Neural cell (in vitro differentiated cells): Measurements from ENCODE around the gene ZNF317. TPM values are rescaled to one million over a fixed set of nuclear protein-coding genes. Genes with fewer than 3 reads are reported as not detected.

Source experiments
- H2AFZ ChIP-seq: fragments of 200-600, 300-800 bp; sonication (generic), shearing (Covaris generic); 2 replicates; pipeline ENCODE4 v1.6.0; 2014; ENCODE audit warnings: low read depth, mild to moderate bottlenecking, antibody characterized with exemption, low read length, moderate library complexity
- H3F3A ChIP-seq: fragments of 200-600 bp; shearing (Covaris generic); 2 replicates; pipeline ENCODE4 v1.6.1; 2016; ENCODE audit warnings: mild to moderate bottlenecking, moderate library complexity, mixed read lengths, antibody characterized with exemption, low read length; ENCODE audit not compliant: insufficient read depth, poor library complexity, severe bottlenecking
- H3K27ac ChIP-seq: fragments of 200-600, 300-800 bp; sonication (generic), shearing (Covaris generic); 2 replicates; pipeline ENCODE4 v1.5.1; 2014; ENCODE audit warnings: mild to moderate bottlenecking, low read length, moderate library complexity
- H3K27me3 ChIP-seq: fragments of 300-800, 200-600 bp; sonication (generic), shearing (Covaris generic); 2 replicates; pipeline ENCODE4 v1.6.0; 2014; ENCODE audit warnings: mild to moderate bottlenecking, low read depth, low read length, moderate library complexity; ENCODE audit not compliant: insufficient read depth
- H3K36me3 ChIP-seq: fragments of 300-800, 200-600 bp; sonication (generic), shearing (Covaris generic); 2 replicates; pipeline ENCODE4 v1.5.1; 2014; ENCODE audit warnings: mild to moderate bottlenecking, antibody characterized with exemption, low read length, moderate library complexity; ENCODE audit not compliant: insufficient read depth
- H3K4me2 ChIP-seq: fragments of 300-800, 200-600 bp; sonication (generic), shearing (Covaris generic); 2 replicates; pipeline ENCODE4 v1.6.0; 2014; ENCODE audit warnings: mild to moderate bottlenecking, low read length
- H3K4me3 ChIP-seq: fragments of 300-800, 200-600 bp; sonication (generic), shearing (Covaris generic); 2 replicates; pipeline ENCODE4 v1.5.1; 2014; ENCODE audit warnings: mild to moderate bottlenecking, low read length, moderate library complexity
- H3K79me2 ChIP-seq: fragments of 200-600 bp; shearing (Covaris generic); replicated peaks from 2 replicates; pipeline ENCODE4 v1.6.0; 2014; ENCODE audit warnings: mild to moderate bottlenecking, low read length, moderate library complexity; ENCODE audit not compliant: insufficient read depth
- H3K9ac ChIP-seq: fragments of 300-800, 200-600 bp; sonication (generic), shearing (Covaris generic); 2 replicates; pipeline ENCODE4 v1.6.1; 2016; ENCODE audit warnings: mild to moderate bottlenecking, low read length, mixed read lengths
- H3K9me2 ChIP-seq: fragments of 200-600 bp; shearing (Covaris generic); 2 replicates; pipeline ENCODE4 v1.6.1; 2016; ENCODE audit warnings: mild to moderate bottlenecking, low read length, mixed read lengths; ENCODE audit not compliant: insufficient read depth
- H3K9me3 ChIP-seq: fragments of 200-600, 300-800 bp; sonication (generic), shearing (Covaris generic); 2 replicates; pipeline ENCODE4 v1.6.1; 2016; ENCODE audit warnings: mild to moderate bottlenecking, mixed run types, low read length, moderate library complexity, mixed read lengths
- H4K20me1 ChIP-seq: fragments of 200-600 bp; shearing (Covaris generic); 2 replicates; pipeline ENCODE4 v1.6.1; 2016; ENCODE audit warnings: mild to moderate bottlenecking, mixed run types; ENCODE audit not compliant: insufficient read depth
- CTCF ChIP-seq: fragments of 450-650 bp; IDR thresholded peaks from 2 replicates; pipeline ENCODE4 v1.5.1; 2014; ENCODE audit warnings: antibody characterized with exemption, mild to moderate bottlenecking, moderate library complexity; ENCODE audit not compliant: poor library complexity, severe bottlenecking
- EP300 ChIP-seq: fragments of 450-650 bp; conservative IDR thresholded peaks from 2 replicates; pipeline ENCODE4 v1.6.1; 2014; ENCODE audit warnings: antibody characterized with exemption, mild to moderate bottlenecking, moderate library complexity; ENCODE audit not compliant: poor library complexity, severe bottlenecking
- EZH2 ChIP-seq: fragments of 200-600, 300-800 bp; shearing (Covaris generic), sonication (generic); IDR thresholded peaks from 2 replicates; pipeline ENCODE4 v1.6.1; 2014; ENCODE audit warnings: antibody characterized with exemption, low read length, borderline replicate concordance, mild to moderate bottlenecking; ENCODE audit not compliant: insufficient read depth, poor library complexity, severe bottlenecking
- MXI1 ChIP-seq: fragments of 450-650 bp; conservative IDR thresholded peaks from 2 replicates; pipeline ENCODE4 v1.6.1; 2014; ENCODE audit warnings: antibody characterized with exemption, mild to moderate bottlenecking; ENCODE audit not compliant: poor library complexity, severe bottlenecking
- POLR2AphosphoS5 ChIP-seq: IDR thresholded peaks from 2 replicates; pipeline ENCODE4 v1.6.1; 2012
- RAD21 ChIP-seq: fragments of 450-650 bp; conservative IDR thresholded peaks from 2 replicates; pipeline ENCODE4 v1.6.1; 2014; ENCODE audit warnings: antibody characterized with exemption, mild to moderate bottlenecking, moderate library complexity
- REST ChIP-seq: IDR thresholded peaks from 2 replicates; pipeline ENCODE4 v1.6.1; 2012; ENCODE audit warnings: borderline replicate concordance
- SMC3 ChIP-seq: fragments of 450-650 bp; conservative IDR thresholded peaks from 2 replicates; pipeline ENCODE4 v1.6.1; 2014; ENCODE audit warnings: antibody characterized with exemption, mild to moderate bottlenecking, moderate library complexity; ENCODE audit not compliant: poor library complexity
- TAF1 ChIP-seq: IDR thresholded peaks from 2 replicates; pipeline ENCODE4 v1.6.1; 2012; ENCODE audit warnings: low read depth
- polyA plus RNA-seq: library from polyadenylated mRNA; depleted of rRNA; stranded (reverse); fragments of >200 nt; gene quantifications from 2 replicates; pipeline ENCODE4 v1.2.3, GENCODE V29; 2014

Gene ZNF317
- polyA plus RNA-seq, 1 donor from 2014 or later: 14.5 TPM

- H3K4me3 ChIP-seq: no peak overlapping the region
- H3K27ac ChIP-seq: no peak overlapping the region
- H3K36me3 ChIP-seq: peaks cover 12% of the 10 kb centered on the region
- H2AFZ ChIP-seq: no peak overlapping the region
- no peak for TF ChIP-seq REST
- TF ChIP-seq MXI1: no peak
- no peak for TF ChIP-seq POLR2AphosphoS5
- TF ChIP-seq RAD21: no peak
- no peak for TF ChIP-seq EZH2
- TF ChIP-seq SMC3: no peak
- TF ChIP-seq TAF1: no peak
- TF ChIP-seq CTCF: no peak
- no peak for TF ChIP-seq EP300
- H3K9ac ChIP-seq: no peak overlapping the region
- H3F3A ChIP-seq: no peaks in the 10 kb centered on the region
- peaks cover 32% of the 10 kb centered on the region for H3K9me3 ChIP-seq
- no peaks in the 10 kb centered on the region for H3K9me2 ChIP-seq
- H3K4me2 ChIP-seq: no peak overlapping the region
- peaks cover 67% of the 10 kb centered on the region for H3K79me2 ChIP-seq
- H3K27me3 ChIP-seq: no peaks in the 10 kb centered on the region
- no peaks in the 10 kb centered on the region for H4K20me1 ChIP-seq
These were observed 10.5 kb downstream of the ZNF317 start for GRCh38 chr19:9150650-9151049.

- no peak overlapping the region for H3K4me3 ChIP-seq
- H3K9ac ChIP-seq: no peak overlapping the region
- H3K27ac ChIP-seq: no peak overlapping the region
- no peak overlapping the region for H3K4me2 ChIP-seq
- H2AFZ ChIP-seq: no peak overlapping the region
- no peaks in the 10 kb centered on the region for H4K20me1 ChIP-seq
- peaks cover 62% of the 10 kb centered on the region for H3K79me2 ChIP-seq
- peaks cover 32% of the 10 kb centered on the region for H3K9me3 ChIP-seq
- no peaks in the 10 kb centered on the region for H3K27me3 ChIP-seq
- H3K36me3 ChIP-seq: peaks cover 19% of the 10 kb centered on the region
- no peaks in the 10 kb centered on the region for H3F3A ChIP-seq
- H3K9me2 ChIP-seq: no peaks in the 10 kb centered on the region
- TF ChIP-seq EZH2 (no peak), POLR2AphosphoS5 (no peak), REST (no peak), CTCF (no peak), EP300 (no peak), RAD21 (no peak), TAF1 (no peak), SMC3 (no peak), MXI1 (no peak)
These were observed 11.2 kb downstream of the ZNF317 start for GRCh38 chr19:9151367-9151766.
